Glomerular visceral epithelial cell (primary cell): ENCODE measurements around the gene DOCK4.

Experiments used
- DNase-seq: peaks from one replicate; pipeline ENCODE4 v3.0.0-alpha.2; 2016; ENCODE audit errors: extremely low spot score

The DOCK4 gene

GRCh38 chr7:112056409-112056808 lies 149.8 kb downstream of the DOCK4 start:
- peak; percentile 40 for DNase-seq

GRCh38 chr7:112053737-112054069 lies 152.5 kb downstream of the DOCK4 start:
- no peak for DNase-seq

DNA sequence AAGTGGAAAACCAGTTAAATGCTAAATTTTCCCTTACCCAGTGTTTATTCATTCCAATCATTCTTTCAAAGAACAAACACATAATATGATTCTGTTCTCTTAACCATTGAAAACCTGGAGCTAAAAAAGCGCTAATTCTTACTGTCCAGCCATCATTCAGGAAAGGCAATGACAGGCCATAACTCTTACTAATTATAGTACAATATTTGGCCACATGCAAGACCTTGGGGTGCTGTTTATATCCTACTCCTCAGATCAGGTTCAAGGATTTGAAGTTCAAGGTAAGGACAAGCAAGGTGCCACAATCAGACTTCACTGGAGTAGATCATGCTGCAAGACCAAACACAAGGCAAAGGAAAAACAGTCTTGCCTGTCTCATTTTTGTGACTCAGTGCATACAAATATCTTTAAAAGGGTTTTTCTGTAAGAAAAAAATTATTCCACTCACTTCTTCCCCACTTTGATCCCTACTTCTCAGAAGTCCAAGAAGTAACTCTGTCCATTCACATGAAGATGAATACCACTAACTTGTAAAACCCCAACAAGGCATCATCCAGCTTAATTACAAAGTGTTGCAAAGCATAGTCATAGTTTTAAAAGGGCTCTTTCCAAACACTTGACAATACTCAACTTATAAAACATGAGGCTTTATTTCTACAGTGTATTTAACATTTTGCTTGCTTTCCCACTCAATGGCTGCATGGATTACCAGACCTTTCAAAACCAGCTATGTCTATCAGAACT lies 153.0 kb downstream of the DOCK4 start:
- DNase-seq: no peak

GRCh38 chr7:112052498-112052897 lies 153.7 kb downstream of the DOCK4 start:
- no peak for DNase-seq

DNA sequence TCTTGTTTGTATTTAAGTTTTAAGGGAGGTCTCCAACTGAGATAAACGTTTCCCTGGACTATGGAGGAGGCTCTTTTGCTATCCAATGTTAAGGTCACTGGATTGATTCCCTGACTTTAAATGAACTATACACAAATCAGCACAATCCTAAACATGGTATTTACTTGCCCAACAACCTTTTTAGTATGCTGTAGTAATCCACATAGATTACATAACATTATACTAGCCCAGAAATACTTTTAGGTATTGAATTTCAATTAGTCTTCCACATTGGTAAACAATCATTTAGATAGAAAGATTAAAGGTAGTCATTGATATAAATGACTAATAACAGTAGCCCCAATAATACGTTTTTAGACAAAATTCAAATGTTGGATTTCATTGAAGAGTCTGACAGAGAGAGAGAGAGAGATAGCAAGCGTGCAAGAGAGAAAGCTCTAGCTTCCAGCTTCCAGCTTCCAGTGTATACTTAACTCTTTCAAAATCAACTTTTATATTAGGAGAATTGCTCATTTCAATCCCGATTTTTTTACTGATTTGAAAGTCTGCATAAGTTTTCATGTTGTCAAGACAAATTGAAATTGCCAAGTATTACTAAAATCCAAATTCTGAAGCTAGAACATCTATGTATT lies 155.8 kb downstream of the DOCK4 start:
- DNase-seq: no peak

DNA sequence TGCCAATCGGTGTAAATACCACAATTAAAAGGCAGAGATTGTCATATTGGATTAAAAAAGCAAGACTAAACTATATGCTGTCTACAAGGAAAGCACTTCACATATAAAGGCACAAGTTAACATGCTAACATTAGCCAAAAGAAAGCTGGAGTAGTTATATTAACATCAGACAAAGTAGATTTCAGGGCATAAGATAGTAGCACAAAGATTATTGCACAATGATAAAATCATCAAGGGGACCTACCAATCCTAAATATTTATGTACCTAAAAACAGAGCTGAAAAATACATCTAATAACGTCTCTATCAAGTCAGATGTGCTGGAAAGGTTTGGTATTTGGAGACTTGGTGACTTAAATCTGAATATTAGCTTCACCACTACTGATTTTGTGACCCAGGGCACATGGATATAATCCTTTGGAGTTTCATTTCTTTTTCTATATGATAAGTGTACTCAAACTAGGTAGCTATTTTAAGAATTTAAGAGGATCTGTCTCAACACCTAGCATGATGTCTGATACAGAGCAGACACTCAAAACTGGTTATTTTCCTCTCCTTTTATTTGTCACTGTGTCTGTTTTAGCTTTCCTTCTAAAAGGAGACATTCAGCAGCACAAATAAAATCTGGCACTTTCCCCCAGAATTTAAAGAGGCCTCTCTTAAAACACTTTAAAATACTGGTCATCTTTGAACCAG lies 156.5 kb downstream of the DOCK4 start:
- DNase-seq: no peak

GRCh38 chr7:112047421-112047820 lies 158.8 kb downstream of the DOCK4 start:
- no peak for DNase-seq

- no peak for DNase-seq
Measured at GRCh38 chr7:112045222-112045621, 161.0 kb downstream of the DOCK4 start.

DNA sequence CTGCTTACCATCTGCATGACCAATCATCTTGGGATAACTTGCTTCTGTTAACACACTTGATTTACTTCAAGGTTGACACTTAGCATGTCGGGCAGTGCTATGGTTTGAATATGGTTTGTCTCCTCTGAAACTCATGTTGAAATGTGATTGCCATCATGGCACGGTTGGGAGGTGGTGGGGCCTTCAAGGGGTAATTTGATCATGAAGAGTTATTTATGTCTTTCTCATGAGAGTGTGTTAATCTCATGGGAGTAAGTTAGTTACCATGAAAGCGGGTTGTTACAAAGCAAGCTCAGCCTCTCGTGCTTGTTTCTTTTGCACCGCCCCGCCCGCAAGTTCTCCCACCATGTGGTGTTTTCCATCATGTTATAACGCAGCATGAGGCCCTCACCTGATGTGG lies 163.6 kb downstream of the DOCK4 start:
- no peak for DNase-seq

- no peak for DNase-seq
Measured at GRCh38 chr7:112038353-112038752, 167.8 kb downstream of the DOCK4 start.

GRCh38 chr7:112036071-112036470 lies 170.1 kb downstream of the DOCK4 start:
- DNase-seq: no peak

DNA sequence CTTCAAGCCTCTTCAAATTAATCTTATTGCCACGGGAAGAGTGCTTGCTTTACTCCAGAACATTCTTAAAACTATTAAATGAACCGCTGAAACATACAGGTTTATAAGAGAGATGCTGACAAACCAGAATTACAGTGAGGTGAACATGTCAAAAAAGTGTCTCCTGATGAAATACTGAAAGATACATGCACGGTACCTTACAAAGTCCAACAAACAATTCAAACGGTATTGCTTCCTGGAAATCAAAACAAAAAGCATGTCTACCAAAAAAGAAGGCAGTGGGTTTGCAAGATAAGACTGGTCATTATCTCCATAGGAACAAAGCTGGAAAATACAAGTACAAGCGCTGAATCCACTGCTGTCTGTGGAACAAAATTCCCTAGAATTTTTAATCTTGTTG lies 174.5 kb downstream of the DOCK4 start:
- DNase-seq: no peak

- no peak for DNase-seq
Measured at GRCh38 chr7:112025556-112025955, 180.6 kb downstream of the DOCK4 start.

DNA sequence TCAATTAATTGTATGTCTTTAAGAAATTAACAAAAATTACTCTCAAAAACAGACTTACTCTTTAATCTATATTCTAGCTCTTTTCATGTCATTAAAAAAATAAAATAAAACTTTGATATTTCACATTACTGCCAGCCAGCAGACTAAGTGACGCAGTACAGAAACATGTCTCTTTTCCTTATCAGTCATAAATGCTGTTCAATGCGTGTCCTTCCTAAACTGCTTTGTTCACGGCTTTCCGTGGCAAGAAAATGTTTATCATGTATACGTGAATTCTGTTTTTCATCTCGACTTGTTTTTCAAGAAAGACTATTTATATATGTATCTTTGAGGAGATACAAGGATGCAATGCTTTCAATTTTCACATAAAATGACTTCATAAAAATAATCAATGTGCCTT lies 182.4 kb downstream of the DOCK4 start:
- DNase-seq: no peak

GRCh38 chr7:112023282-112023681 lies 182.9 kb downstream of the DOCK4 start:
- no peak for DNase-seq

GRCh38 chr7:112022128-112022527 lies 184.1 kb downstream of the DOCK4 start:
- DNase-seq: no peak

DNA sequence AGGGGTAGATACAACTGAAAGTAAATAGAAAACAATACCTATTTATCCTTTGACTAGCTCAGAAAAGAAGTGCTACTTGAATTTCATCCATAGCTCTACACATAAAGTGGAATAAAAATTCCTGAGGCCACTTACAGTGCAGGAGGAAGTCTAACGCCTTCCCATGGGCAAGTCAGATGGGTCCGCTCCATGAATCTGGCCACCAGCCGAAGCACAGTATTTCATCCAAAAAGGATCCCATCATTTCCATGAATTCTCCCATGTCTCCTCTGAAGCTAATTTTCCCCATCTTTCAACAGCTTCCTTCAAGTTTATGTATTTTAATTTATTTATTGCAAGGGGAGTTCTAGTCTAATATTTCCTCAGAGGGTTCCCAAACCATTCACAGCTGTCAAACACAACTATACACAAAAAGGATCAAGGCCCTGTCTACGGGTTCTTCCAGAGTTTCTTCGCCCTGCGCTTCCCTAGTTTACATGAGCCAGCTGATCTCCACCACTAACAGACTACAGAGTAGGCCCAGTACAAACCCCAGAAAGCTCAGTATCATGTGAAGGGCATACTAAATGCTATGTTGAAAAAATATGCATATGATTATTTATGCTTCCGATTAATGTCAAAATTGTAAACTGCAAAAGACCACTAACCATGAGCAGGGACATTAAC lies 184.7 kb downstream of the DOCK4 start:
- DNase-seq: no peak

DNA sequence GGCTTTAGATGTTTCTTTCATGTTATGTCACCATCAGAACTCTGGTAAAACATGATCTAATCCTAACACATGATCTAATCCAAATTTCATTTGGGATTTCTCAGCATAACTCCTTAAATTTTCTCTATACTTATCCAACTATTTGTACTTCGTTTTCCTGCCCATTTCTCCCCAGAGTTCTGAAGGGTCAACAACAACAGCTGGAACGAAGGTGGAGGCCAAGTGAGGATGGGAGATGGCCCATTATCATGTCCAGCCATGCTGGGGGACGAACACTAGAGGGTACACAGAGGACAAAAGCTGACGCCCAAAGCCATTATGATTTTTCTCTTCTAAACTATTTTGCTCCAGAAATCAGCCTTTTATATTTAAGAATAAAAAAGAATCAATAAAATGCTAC lies 185.4 kb downstream of the DOCK4 start:
- no peak for DNase-seq

DNA sequence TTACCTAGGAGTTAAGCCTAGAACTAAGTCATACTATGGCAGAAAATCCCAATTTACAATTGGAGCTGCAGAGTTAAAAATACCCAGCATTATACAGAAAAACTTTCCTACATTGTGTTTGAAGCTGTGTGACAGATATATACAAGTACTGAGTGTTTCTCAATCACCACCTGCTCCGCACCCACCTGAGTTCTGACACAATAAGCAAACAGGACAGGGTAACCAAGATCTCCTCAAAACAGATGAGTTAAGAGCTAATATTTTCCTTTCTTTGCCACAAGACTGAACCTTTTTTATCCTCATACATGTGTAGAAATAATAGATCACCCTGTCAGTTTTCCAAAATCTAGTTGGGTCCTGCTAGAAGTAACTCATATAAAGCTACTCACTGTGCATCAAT lies 186.3 kb downstream of the DOCK4 start:
- no peak for DNase-seq

DNA sequence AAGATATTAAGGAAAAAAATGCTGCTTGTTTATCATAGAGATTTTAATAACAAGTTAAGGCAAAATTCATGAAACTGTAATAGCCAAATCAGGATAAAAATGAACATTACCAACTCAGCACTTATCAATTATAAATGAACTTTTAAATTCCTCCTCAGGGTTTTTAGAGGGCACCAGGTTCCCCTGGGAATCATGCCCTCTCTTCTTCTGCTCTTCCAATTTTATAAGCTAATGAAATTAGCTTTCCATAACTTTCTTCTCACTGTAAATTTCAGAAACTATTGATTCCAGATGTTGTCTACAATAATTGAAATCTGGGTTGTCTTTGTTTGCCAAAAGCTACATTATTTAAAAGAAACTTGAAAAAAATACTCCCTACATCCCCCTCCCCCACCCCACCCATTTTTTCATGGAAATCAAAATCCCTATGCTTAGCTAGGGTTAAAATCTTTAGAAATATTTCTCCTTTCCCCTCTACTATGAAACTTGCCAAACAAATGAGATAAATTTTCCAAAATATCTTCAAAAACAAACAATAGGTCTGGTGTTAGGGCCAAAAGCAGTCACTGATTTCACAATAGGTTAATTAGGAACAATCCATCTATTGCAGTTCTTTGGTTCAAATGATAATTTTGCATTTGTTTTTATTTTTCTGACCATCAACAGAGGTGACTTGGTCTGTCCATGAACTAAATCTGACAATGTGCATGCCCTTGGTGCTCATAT lies 187.7 kb downstream of the DOCK4 start:
- DNase-seq: no peak

- DNase-seq: no peak
Measured at GRCh38 chr7:112015146-112015545, 191.1 kb downstream of the DOCK4 start.

GRCh38 chr7:112014347-112014746 lies 191.9 kb downstream of the DOCK4 start:
- DNase-seq: no peak
